Stimulated activated naive CD8-positive, alpha-beta T cell treated with anti-CD3 and anti-CD28 coated beads, Interleukin-15, amount 100 ng/mL, for 72 hours (primary cell): ENCODE data around the gene RYR2.

Experiments
- ATAC-seq: fragments of 150-1000 bp; cut with Tn5 transposase; 2 replicates; pipeline ENCODE4 v1.10.0; 2021; ENCODE audit warnings: mild to moderate bottlenecking, moderate library complexity
- DNase-seq, 2 donors: peaks; one replicate each; pipeline ENCODE4 v3.0.0; 2021 to 2022
- H3K27ac Mint-ChIP-seq, 2 donors: one replicate each; pipeline ENCODE4 v1.8.0; 2022; ENCODE audit warnings: mild to moderate bottlenecking in 2 of 2, mixed read lengths in 2 of 2, moderate library complexity in 2 of 2
- H3K27me3 Mint-ChIP-seq: one replicate; pipeline ENCODE4 v1.8.0; 2022; ENCODE audit warnings: mixed read lengths
- H3K4me1 Mint-ChIP-seq: one replicate; pipeline ENCODE4 v1.8.0; 2022; ENCODE audit warnings: mild to moderate bottlenecking, mixed read lengths
- H3K4me3 Mint-ChIP-seq, 2 donors: one replicate each; pipeline ENCODE4 v1.8.0; 2022; ENCODE audit warnings: mild to moderate bottlenecking in 2 of 2, mixed read lengths in 2 of 2, moderate library complexity in 1 of 2
- H3K9me3 Mint-ChIP-seq, 2 donors: one replicate each; pipeline ENCODE4 v1.8.0; 2022; ENCODE audit warnings: mixed read lengths in 2 of 2

RYR2 gene

GRCh38 chr1:237043846-237044636 is 2.1 kb downstream of the RYR2 start:
- no peak for ATAC-seq
- Mint-ChIP-seq H3K9me3 (no peaks in the 10 kb centered on the region), H3K4me3 (no peak overlapping the region), H3K4me1 (peaks cover 18% of the 10 kb centered on the region), H3K27ac (no peak overlapping the region), H3K27me3 (peaks cover 18% of the 10 kb centered on the region)
- no peak for DNase-seq

GRCh38 chr1:237045278-237046016 is 3.5 kb downstream of the RYR2 start:
- no peak overlapping the region for H3K27ac Mint-ChIP-seq
- H3K4me1 Mint-ChIP-seq: peaks cover 18% of the 10 kb centered on the region
- DNase-seq: no peak
- ATAC-seq: no peak
- no peak overlapping the region for H3K4me3 Mint-ChIP-seq
- peaks cover 22% of the 10 kb centered on the region for H3K27me3 Mint-ChIP-seq
- H3K9me3 Mint-ChIP-seq: no peaks in the 10 kb centered on the region

GRCh38 chr1:237048803-237049202 is 6.8 kb downstream of the RYR2 start:
- Mint-ChIP-seq H3K4me3 (no peak overlapping the region), H3K9me3 (no peaks in the 10 kb centered on the region), H3K27me3 (peaks cover 16% of the 10 kb centered on the region), H3K4me1 (no peaks in the 10 kb centered on the region), H3K27ac (no peak overlapping the region)
- DNase-seq (no peak), ATAC-seq (no peak)

GRCh38 chr1:237050185-237050584 is 8.2 kb downstream of the RYR2 start:
- peaks cover 26% of the 10 kb centered on the region for H3K27me3 Mint-ChIP-seq
- no peak overlapping the region for H3K27ac Mint-ChIP-seq
- no peak overlapping the region for H3K4me3 Mint-ChIP-seq
- DNase-seq (no peak), ATAC-seq (no peak)
- no peaks in the 10 kb centered on the region for H3K4me1 Mint-ChIP-seq
- no peaks in the 10 kb centered on the region for H3K9me3 Mint-ChIP-seq

DNA sequence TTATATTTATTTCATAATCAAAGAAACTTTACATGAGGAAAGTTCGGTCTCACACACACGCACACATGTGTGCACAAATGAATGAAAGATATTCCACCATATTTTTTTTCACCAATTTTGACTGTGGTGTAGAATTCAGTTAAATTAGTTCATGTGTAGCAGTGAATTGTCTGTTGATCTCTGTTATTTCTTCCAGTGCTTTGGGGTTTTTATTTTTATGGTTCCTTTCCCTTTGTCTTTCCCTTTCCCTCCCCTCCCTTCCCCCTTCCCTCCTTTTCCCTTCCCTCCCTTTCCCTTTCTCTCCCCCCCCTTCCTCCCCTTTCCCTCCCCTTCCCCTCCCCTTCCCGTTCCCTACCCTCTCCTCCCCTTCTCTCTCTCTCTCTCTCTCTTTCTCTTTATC is 8.9 kb downstream of the RYR2 start:
- H3K4me3 Mint-ChIP-seq: no peak overlapping the region
- no peaks in the 10 kb centered on the region for H3K4me1 Mint-ChIP-seq
- ATAC-seq: no peak
- H3K9me3 Mint-ChIP-seq: no peaks in the 10 kb centered on the region
- H3K27me3 Mint-ChIP-seq: peaks cover 31% of the 10 kb centered on the region
- no peak for DNase-seq
- no peak overlapping the region for H3K27ac Mint-ChIP-seq

DNA sequence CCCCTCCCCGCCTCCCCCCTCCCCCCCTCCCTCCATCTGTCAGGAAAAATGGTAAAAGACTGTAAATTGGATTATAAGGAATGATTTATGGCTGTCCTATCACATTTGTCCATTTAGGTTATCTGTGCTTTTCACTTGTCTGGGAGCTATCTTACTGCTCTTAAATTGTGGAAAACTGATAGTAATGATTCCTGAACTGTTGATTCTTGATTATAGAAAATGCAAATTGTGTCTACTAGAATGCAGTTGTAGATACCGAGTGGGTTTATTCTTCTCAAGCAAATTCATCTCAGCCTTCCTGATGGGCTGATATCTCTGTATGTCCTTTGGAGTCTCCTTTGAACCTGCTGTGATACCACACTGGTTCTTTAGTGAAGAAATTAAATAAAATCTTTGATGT is 12.3 kb downstream of the RYR2 start:
- Mint-ChIP-seq H3K27me3 (peaks cover 39% of the 10 kb centered on the region), H3K4me3 (no peak overlapping the region), H3K4me1 (no peaks in the 10 kb centered on the region), H3K27ac (no peak overlapping the region), H3K9me3 (peaks cover 0 to 6% of the 10 kb centered on the region in 2 donors)
- ATAC-seq (no peak), DNase-seq (no peak)

- Mint-ChIP-seq H3K9me3 (peaks cover 0 to 6% of the 10 kb centered on the region in 2 donors), H3K27me3 (peaks cover 28% of the 10 kb centered on the region), H3K4me1 (no peaks in the 10 kb centered on the region), H3K27ac (no peak overlapping the region), H3K4me3 (no peak overlapping the region)
- no peak for ATAC-seq
- no peak for DNase-seq
These were observed 16.5 kb downstream of the RYR2 start for GRCh38 chr1:237058470-237058869.

GRCh38 chr1:237059244-237059643 is 17.3 kb downstream of the RYR2 start:
- no peak overlapping the region for H3K27ac Mint-ChIP-seq
- DNase-seq: no peak
- H3K9me3 Mint-ChIP-seq: peaks cover 0 to 6% of the 10 kb centered on the region in 2 donors
- H3K27me3 Mint-ChIP-seq: peaks cover 31% of the 10 kb centered on the region
- H3K4me1 Mint-ChIP-seq: no peaks in the 10 kb centered on the region
- H3K4me3 Mint-ChIP-seq: no peak overlapping the region
- ATAC-seq: no peak

DNA sequence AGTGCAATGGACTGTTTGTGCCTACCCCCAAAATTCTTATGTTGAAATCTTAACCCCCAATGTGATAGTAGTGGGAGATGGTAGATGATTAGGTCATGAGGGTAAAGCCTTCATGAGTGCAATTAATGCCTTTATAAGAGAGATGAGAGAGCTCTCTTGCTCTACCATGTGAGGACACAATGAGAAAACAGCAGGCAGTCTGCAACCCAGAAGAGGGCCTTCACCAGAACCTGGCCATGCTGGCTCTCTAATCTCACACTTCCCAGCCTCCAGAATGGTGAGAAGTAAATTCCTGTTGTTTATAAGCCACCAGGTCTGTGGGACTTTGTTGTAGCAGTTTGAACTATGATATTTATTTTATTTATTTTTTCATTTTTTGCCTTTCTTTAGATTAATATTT is 21.0 kb downstream of the RYR2 start:
- peaks cover 0 to 7% of the 10 kb centered on the region in 2 donors for H3K9me3 Mint-ChIP-seq
- no peak for DNase-seq

DNA sequence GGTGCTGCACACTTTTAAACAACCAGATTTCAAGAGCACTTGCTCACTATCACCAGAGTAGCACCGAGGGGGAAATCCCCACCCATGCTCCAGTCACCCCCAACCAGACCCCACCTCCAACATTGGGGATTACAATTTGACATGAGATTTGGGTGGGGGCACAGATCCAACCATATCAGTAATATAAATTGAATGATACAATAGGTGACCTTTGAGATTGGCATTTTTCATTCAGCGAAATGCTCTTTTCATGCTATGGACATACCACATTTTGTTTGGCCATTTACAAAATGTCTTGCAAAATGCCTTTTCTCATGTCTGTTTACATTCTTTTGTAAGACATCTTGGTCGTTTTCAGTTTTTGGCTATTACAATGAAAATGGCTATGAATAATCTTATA is 23.9 kb downstream of the RYR2 start:
- Mint-ChIP-seq H3K27me3 (peaks cover 32% of the 10 kb centered on the region), H3K27ac (no peak overlapping the region), H3K4me1 (no peaks in the 10 kb centered on the region), H3K9me3 (peaks cover 0 to 7% of the 10 kb centered on the region in 2 donors), H3K4me3 (no peak overlapping the region)
- ATAC-seq: no peak
- no peak for DNase-seq

More for the DNA sequence above, 21.0 kb downstream of the RYR2 start:
- ATAC-seq: no peak
- Mint-ChIP-seq H3K4me1 (no peaks in the 10 kb centered on the region), H3K27me3 (peaks cover 30% of the 10 kb centered on the region), H3K27ac (no peak overlapping the region), H3K4me3 (no peak overlapping the region)

DNA sequence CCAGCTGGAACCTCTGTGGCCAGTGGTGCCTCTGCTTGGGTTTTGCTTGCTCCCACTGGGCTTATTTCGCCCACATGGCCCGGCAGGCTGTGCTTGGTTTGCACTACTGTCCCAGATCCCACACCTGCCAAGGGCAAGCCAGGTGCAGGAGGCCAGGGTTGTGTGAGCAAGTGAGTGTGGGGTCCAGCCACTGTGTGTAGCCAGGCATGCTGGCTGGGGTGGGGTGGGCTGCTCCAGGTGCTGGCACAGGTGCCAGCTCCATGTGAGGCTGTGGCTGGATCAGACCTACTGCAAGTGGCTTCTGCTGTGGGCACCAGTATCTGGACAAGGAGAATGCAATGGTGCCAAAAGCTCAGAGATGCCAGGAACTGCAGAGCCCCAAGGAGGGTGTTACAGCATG is 28.5 kb downstream of the RYR2 start:
- no peak for DNase-seq

GRCh38 chr1:237071641-237072420 is 29.8 kb downstream of the RYR2 start:
- no peak for DNase-seq

More for the DNA sequence above, 28.5 kb downstream of the RYR2 start:
- Mint-ChIP-seq H3K4me3 (no peak overlapping the region), H3K27me3 (peaks cover 18% of the 10 kb centered on the region), H3K27ac (no peak overlapping the region), H3K9me3 (peaks cover 7 to 12% of the 10 kb centered on the region in 2 donors), H3K4me1 (no peaks in the 10 kb centered on the region)
- ATAC-seq: no peak

GRCh38 chr1:237074371-237075117 is 32.6 kb downstream of the RYR2 start:
- ATAC-seq (no peak), DNase-seq (no peak)
- Mint-ChIP-seq H3K27me3 (no peaks in the 10 kb centered on the region), H3K9me3 (peaks cover 7 to 8% of the 10 kb centered on the region in 2 donors), H3K4me3 (no peak overlapping the region), H3K27ac (no peak overlapping the region), H3K4me1 (no peaks in the 10 kb centered on the region)

More at GRCh38 chr1:237071641-237072420, 29.8 kb downstream of the RYR2 start:
- Mint-ChIP-seq H3K4me3 (no peak overlapping the region), H3K4me1 (no peaks in the 10 kb centered on the region), H3K9me3 (peaks cover 7 to 8% of the 10 kb centered on the region in 2 donors), H3K27ac (no peak overlapping the region), H3K27me3 (peaks cover 13% of the 10 kb centered on the region)
- no peak for ATAC-seq

DNA sequence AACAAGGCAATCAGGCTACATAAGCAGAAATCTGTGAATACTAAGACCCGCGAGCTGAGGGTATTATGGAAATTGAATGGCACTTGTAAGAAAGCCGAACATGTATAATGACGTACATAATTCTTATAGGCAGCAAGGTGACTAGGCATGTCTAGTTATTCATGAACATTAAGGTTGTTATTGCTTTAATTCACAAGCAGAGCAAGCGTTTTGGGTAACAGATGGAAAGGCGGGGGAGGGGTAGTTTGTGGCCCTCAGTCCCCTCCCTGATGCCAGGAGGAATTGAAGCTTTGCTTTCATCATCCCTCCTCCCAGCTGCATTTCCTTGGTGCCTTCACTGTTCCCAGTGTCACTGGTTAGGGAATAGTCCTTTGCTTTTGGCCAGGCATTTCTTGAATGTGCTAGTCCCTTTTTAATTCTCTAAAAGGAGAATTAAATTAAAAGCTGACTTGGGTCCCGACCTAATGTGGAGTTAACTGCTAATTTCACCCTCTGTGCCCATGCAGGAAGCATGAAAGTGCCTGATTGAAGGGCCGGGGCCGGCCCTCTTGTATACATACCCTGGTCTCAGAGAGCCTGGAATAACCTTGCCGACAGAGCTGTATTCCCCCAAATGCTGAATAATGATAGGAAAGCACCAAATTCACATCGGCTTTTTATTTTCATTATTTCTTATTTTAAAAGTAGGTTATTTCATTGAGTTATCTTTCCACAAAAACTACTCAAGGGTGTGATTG is 42.5 kb downstream of the RYR2 start:
- H3K9me3 Mint-ChIP-seq: peaks cover 3 to 7% of the 10 kb centered on the region in 2 donors
- ATAC-seq: no peak
- no peak overlapping the region for H3K27ac Mint-ChIP-seq
- peaks cover 5% of the 10 kb centered on the region for H3K27me3 Mint-ChIP-seq
- DNase-seq: no peak
- H3K4me3 Mint-ChIP-seq: no peak overlapping the region
- no peaks in the 10 kb centered on the region for H3K4me1 Mint-ChIP-seq
